ENCODE data around the gene MORN1.

The MORN1 gene

GRCh38 chr1:2419416-2419815, 28.1 kb upstream of the MORN1 start:
- DNase-seq (ENCODE audit: low read depth in 2 of 2), result no peak

- DNase-seq (ENCODE audit: low read depth in 2 of 2), result no peak
Observed at GRCh38 chr1:2418791-2419320, 27.5 kb upstream of the MORN1 start.

GRCh38 chr1:2417833-2418225, 26.5 kb upstream of the MORN1 start:
- DNase-seq (ENCODE audit: low read depth in 2 of 2), result no peak

- DNase-seq (ENCODE audit: low read depth in 2 of 2), result no peak
Observed at GRCh38 chr1:2417083-2417832, 25.9 kb upstream of the MORN1 start.

GRCh38 chr1:2416403-2416802, 25.0 kb upstream of the MORN1 start:
- no peak for DNase-seq (ENCODE audit: low read depth in 2 of 2)

- no peak for DNase-seq (ENCODE audit: low read depth in 2 of 2)
Observed at GRCh38 chr1:2415801-2416208, 24.5 kb upstream of the MORN1 start.

GRCh38 chr1:2415337-2415736, 24.0 kb upstream of the MORN1 start:
- no peak for DNase-seq (ENCODE audit: low read depth in 2 of 2)

GRCh38 chr1:2414297-2414958, 23.1 kb upstream of the MORN1 start:
- DNase-seq (ENCODE audit: low read depth in 2 of 2), result peak; percentile 68 to 70

GRCh38 chr1:2413495-2414296, 22.3 kb upstream of the MORN1 start:
- no peak for DNase-seq (ENCODE audit: low read depth in 2 of 2)

- no peak for DNase-seq (ENCODE audit: low read depth in 2 of 2)
Observed at GRCh38 chr1:2412773-2413494, 21.6 kb upstream of the MORN1 start.

GRCh38 chr1:2412395-2412772, 21.0 kb upstream of the MORN1 start, which contains the start of gene PEX10:
PEX10 (minus strand) TSS chr1:2412564; CDS start chr1:2412502, 62 bp downstream.
- peak; percentile 99 for DNase-seq (ENCODE audit: low read depth in 2 of 2)

- no peak for DNase-seq (ENCODE audit: low read depth in 2 of 2)
Observed at GRCh38 chr1:2411801-2412394, 20.5 kb upstream of the MORN1 start.

GRCh38 chr1:2409745-2410144, 18.4 kb upstream of the MORN1 start:
- no peak for DNase-seq (ENCODE audit: low read depth in 2 of 2)

GRCh38 chr1:2408859-2409276, 17.5 kb upstream of the MORN1 start:
- DNase-seq (ENCODE audit: low read depth in 2 of 2), result no peak

GRCh38 chr1:2408456-2408855, 17.1 kb upstream of the MORN1 start:
- no peak for DNase-seq (ENCODE audit: low read depth in 2 of 2)

GRCh38 chr1:2407991-2408275, 16.6 kb upstream of the MORN1 start:
- DNase-seq (ENCODE audit: low read depth in 2 of 2), result no peak

- no peak for DNase-seq (ENCODE audit: low read depth in 2 of 2)
Observed at GRCh38 chr1:2407166-2407990, 16.0 kb upstream of the MORN1 start.

GRCh38 chr1:2406451-2407041, 15.2 kb upstream of the MORN1 start:
- DNase-seq (ENCODE audit: low read depth in 2 of 2), result no peak

- DNase-seq (ENCODE audit: low read depth in 2 of 2), result no peak
Observed at GRCh38 chr1:2405588-2406295, 14.4 kb upstream of the MORN1 start.
